ENCODE measurements around the gene RTBDN. TPM values are rescaled to one million over a fixed set of nuclear protein-coding genes. Genes with fewer than 3 reads are reported as not detected.
"Not testable (repeated sequence)": the region's sequence is repeated elsewhere in the genome, so short reads cannot be mapped to it uniquely, and the experiment has no call there.

Gene RTBDN
- total and polyA plus RNA-seq, 2 experiments from 2014 or later, result 4.1 to 4.6 TPM

DNA sequence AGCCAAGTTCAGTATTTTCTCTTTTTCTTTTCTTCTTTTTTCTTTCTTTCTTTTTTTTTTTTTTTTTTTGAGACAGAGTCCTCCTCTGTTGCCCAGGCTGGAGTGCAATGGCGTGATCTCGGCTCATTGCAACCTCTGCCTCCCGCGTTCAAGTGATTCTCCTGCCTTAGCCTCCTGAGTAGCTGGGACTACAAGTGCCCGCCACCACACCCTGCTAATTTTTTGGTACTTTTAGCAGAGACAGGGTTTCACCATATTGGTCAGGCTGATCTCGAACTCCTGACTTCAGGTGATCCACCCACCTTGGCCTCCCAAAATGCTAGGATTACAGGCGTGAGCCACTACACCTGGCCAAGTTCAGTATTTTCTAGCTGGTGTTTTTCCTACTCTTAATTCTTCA is 36.8 kb downstream of the RTBDN start:
- not testable (repeated sequence) for DNase-seq (ENCODE audit: low spot score); H3K4me3 ChIP-seq; H2AFZ ChIP-seq; H3K27ac ChIP-seq (ENCODE audit: low read depth); H4K20me1 ChIP-seq (replicated peaks; ENCODE audit: insufficient read depth); H3K4me2 ChIP-seq; H3K4me3 Mint-ChIP-seq; H3K36me3 ChIP-seq (ENCODE audit: insufficient read depth); H3K9me2 ChIP-seq (ENCODE audit: insufficient read depth); ATAC-seq; H3K27ac Mint-ChIP-seq; H3K9me3 Mint-ChIP-seq
- Histone ChIP-seq H3K79me2 (replicated peaks; ENCODE audit: insufficient read depth) (peaks cover 13% of the 10 kb centered on the region), H3K4me1 (ENCODE audit: insufficient read depth) (peaks cover 26% of the 10 kb centered on the region), H3F3A (replicated peaks; ENCODE audit: low read depth) (peaks cover 29% of the 10 kb centered on the region), H3K27me3 (ENCODE audit: insufficient read depth) (peaks cover 12% of the 10 kb centered on the region)
- Mint-ChIP-seq H3K4me1 (peaks cover 26% of the 10 kb centered on the region), H3K36me3 (ENCODE audit: low read depth) (peaks cover 49% of the 10 kb centered on the region), H3K27me3 (ENCODE audit: insufficient read depth, low read depth, poor library complexity) (peaks cover 20% of the 10 kb centered on the region)

GRCh38 chr19:12797141-12797587 is 37.2 kb downstream of the RTBDN start:
- H3F3A ChIP-seq (replicated peaks; ENCODE audit: low read depth), result peaks cover 26% of the 10 kb centered on the region
- Mint-ChIP-seq H3K9me3 (peaks cover 3% of the 10 kb centered on the region; the same call in 1 of the 3 replicates), H3K36me3 (ENCODE audit: low read depth) (peaks cover 49% of the 10 kb centered on the region), H3K27me3 (ENCODE audit: insufficient read depth, low read depth, poor library complexity) (peaks cover 22% of the 10 kb centered on the region), H3K27ac (no peak overlapping the region), H3K4me1 (peaks cover 22% of the 10 kb centered on the region), H3K4me3 (no peak overlapping the region)
- H4K20me1 ChIP-seq (replicated peaks; ENCODE audit: insufficient read depth), result no peaks in the 10 kb centered on the region
- TF ChIP-seq CREB1 (CRISPR knock-in tag; IDR thresholded peaks at IDR 0.05; ENCODE audit: low read depth) (no peak), STAT1 (IDR thresholded peaks at IDR 0.05; ENCODE audit: unreplicated experiment) (no peak)
- H3K4me3 ChIP-seq, result no peak overlapping the region
- H2AFZ ChIP-seq, result no peak overlapping the region
- H3K4me2 ChIP-seq, result no peak overlapping the region
- peaks cover 26% of the 10 kb centered on the region for H3K4me1 ChIP-seq (ENCODE audit: insufficient read depth)
- ATAC-seq (no peak), DNase-seq (ENCODE audit: low spot score) (no peak)
- H3K36me3 ChIP-seq (ENCODE audit: insufficient read depth), result peaks cover 9% of the 10 kb centered on the region; the same call in 1 of the 2 replicates
- no peaks in the 10 kb centered on the region for H3K9me2 ChIP-seq (ENCODE audit: insufficient read depth)
- H3K79me2 ChIP-seq (replicated peaks; ENCODE audit: insufficient read depth), result peaks cover 13% of the 10 kb centered on the region
- no peak overlapping the region for H3K27ac ChIP-seq (ENCODE audit: low read depth)
- H3K27me3 ChIP-seq (ENCODE audit: insufficient read depth), result peaks cover 12% of the 10 kb centered on the region

DNA sequence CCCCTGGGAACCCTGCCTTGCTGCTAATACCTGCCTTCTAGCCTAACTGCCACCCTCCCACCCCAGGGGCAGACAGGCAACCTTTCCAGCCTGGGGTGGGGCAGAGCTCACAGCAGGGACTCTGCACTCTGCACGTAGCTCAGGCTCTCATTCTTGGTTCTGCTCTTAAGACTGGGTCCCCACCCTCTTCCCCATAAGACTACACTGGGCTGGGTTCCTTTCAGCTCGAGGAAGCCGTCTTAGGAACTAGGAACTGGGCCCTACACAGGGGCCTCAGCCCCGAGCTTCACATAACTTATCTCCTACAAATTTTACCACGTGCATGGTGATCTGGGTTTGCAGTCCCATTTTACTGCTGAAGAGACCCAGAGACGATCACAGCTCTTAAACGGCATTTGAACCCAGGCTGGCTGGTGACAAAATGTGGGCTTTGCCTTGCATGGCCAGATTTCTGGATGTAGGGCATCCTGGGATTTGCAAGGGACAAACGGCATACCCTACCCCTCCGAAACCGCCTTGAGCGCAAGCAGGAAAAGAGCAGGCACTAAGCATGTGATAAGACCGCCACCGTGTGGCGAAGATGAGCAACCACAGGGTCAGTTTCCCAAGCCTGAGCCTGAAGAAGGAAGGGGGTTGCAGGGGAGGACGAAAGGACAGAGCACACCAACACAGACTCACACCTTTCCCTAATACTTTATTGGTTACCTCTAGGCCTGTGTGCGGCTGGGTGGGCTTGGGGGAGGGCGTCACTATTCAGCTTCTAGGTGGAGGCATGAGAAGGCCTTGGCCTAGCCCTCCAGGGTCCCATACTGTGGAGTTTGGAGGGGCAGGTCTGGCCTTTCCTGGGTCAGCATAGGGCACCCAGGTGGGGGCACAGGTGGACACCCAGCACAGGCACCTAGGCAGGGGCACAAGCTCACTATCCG is 38.0 kb downstream of the RTBDN start:
- H3K4me2 ChIP-seq, result peak overlapping the region; percentile 42
- peaks cover 49% of the 10 kb centered on the region for H3K36me3 Mint-ChIP-seq (ENCODE audit: low read depth)
- H3K27me3 Mint-ChIP-seq (ENCODE audit: insufficient read depth, low read depth, poor library complexity), result peaks cover 25% of the 10 kb centered on the region
- no peaks in the 10 kb centered on the region for H4K20me1 ChIP-seq (replicated peaks; ENCODE audit: insufficient read depth)
- H3K79me2 ChIP-seq (replicated peaks; ENCODE audit: insufficient read depth), result peaks cover 12% of the 10 kb centered on the region
- H3K9me3 Mint-ChIP-seq, result peaks cover 3% of the 10 kb centered on the region; the same call in 2 of the 3 replicates
- H3K9me2 ChIP-seq (ENCODE audit: insufficient read depth), result no peaks in the 10 kb centered on the region
- H3K4me1 Mint-ChIP-seq, result peaks cover 21% of the 10 kb centered on the region
- ATAC-seq (peak; percentile 30), DNase-seq (ENCODE audit: low spot score) (peak; percentile 96)
- no peak overlapping the region for H3K27ac ChIP-seq (ENCODE audit: low read depth)
- H2AFZ ChIP-seq, result no peak overlapping the region
- H3K4me1 ChIP-seq (ENCODE audit: insufficient read depth), result peaks cover 26% of the 10 kb centered on the region
- peak overlapping the region; percentile 19; the same call in 1 of the 2 replicates for H3K27ac Mint-ChIP-seq
- peak overlapping the region; percentile 11; the same call in 1 of the 3 replicates for H3K4me3 Mint-ChIP-seq
- peak overlapping the region; percentile 6; the same call in 1 of the 2 replicates for H3K4me3 ChIP-seq
- peaks cover 9% of the 10 kb centered on the region; the same call in 1 of the 2 replicates for H3K36me3 ChIP-seq (ENCODE audit: insufficient read depth)
- H3F3A ChIP-seq (replicated peaks; ENCODE audit: low read depth), result peaks cover 24% of the 10 kb centered on the region
- peaks cover 19% of the 10 kb centered on the region for H3K27me3 ChIP-seq (ENCODE audit: insufficient read depth)
- TF ChIP-seq, protein P1, sequence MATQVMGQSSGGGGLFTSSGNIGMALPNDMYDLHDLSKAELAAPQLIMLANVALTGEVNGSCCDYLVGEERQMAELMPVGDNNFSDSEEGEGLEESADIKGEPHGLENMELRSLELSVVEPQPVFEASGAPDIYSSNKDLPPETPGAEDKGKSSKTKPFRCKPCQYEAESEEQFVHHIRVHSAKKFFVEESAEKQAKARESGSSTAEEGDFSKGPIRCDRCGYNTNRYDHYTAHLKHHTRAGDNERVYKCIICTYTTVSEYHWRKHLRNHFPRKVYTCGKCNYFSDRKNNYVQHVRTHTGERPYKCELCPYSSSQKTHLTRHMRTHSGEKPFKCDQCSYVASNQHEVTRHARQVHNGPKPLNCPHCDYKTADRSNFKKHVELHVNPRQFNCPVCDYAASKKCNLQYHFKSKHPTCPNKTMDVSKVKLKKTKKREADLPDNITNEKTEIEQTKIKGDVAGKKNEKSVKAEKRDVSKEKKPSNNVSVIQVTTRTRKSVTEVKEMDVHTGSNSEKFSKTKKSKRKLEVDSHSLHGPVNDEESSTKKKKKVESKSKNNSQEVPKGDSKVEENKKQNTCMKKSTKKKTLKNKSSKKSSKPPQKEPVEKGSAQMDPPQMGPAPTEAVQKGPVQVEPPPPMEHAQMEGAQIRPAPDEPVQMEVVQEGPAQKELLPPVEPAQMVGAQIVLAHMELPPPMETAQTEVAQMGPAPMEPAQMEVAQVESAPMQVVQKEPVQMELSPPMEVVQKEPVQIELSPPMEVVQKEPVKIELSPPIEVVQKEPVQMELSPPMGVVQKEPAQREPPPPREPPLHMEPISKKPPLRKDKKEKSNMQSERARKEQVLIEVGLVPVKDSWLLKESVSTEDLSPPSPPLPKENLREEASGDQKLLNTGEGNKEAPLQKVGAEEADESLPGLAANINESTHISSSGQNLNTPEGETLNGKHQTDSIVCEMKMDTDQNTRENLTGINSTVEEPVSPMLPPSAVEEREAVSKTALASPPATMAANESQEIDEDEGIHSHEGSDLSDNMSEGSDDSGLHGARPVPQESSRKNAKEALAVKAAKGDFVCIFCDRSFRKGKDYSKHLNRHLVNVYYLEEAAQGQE (IDR thresholded peaks at IDR 0.05; ENCODE audit: unreplicated experiment), result no peak
- no peak for TF ChIP-seq STAT1 (IDR thresholded peaks at IDR 0.05; ENCODE audit: unreplicated experiment)
- TF ChIP-seq CTCF (conservative IDR thresholded peaks at IDR 0.05; ENCODE audit: low read depth in 2 of 2), result peak; percentile 88 to 100
- TF ChIP-seq CREB1 (CRISPR knock-in tag; IDR thresholded peaks at IDR 0.05; ENCODE audit: low read depth), result no peak
- no peak for TF ChIP-seq JUNB (IDR thresholded peaks at IDR 0.05; ENCODE audit: unreplicated experiment)

Measured in GM23338 (cell line).